Omental fat pad (tissue), 4 donors: ENCODE results near the gene PPP1R9A. TPM values are rescaled to one million over a fixed set of nuclear protein-coding genes. Genes with fewer than 3 reads are reported as not detected.

ENCODE experiments used
- ATAC-seq: fragments of 150-250 bp; one replicate; pipeline ENCODE4 v1.9.1; 2016; ENCODE audit warnings: mild to moderate bottlenecking, moderate library complexity; ENCODE audit not compliant: low FRiP score
- DNase-seq: peaks from one replicate; pipeline ENCODE4 v3.0.0-alpha.2; 2019; ENCODE audit warnings: low spot score
- CTCF ChIP-seq, 3 donors: fragments of 450-650 bp; IDR thresholded peaks; one replicate each; pipeline ENCODE4 v1.5.1; 2016 to 2017; ENCODE audit warnings: antibody characterized with exemption in 3 of 3, mild to moderate bottlenecking in 3 of 3, moderate library complexity in 2 of 3
- total RNA-seq, 4 donors: library from RNA; depleted of rRNA; stranded (reverse); fragments of >200 nt; gene quantifications; one replicate each; pipeline ENCODE4 v1.1.0, GENCODE V29; 2016

PPP1R9A gene
- total RNA-seq, 4 donors from 2014 or later, result 5.5 to 16.5 (median 9.6) TPM

GRCh38 chr7:94928168-94928707, 20.8 kb downstream of the PPP1R9A start:
- no peak for ATAC-seq
- DNase-seq, result no peak
- TF ChIP-seq CTCF (IDR thresholded peaks at IDR 0.05), result no peak

- no peak for TF ChIP-seq CTCF (IDR thresholded peaks at IDR 0.05)
- no peak for DNase-seq
- no peak for ATAC-seq
Observed at GRCh38 chr7:94933256-94933990, 26.0 kb downstream of the PPP1R9A start.

GRCh38 chr7:94939395-94939794, 32.0 kb downstream of the PPP1R9A start:
- TF ChIP-seq CTCF (IDR thresholded peaks at IDR 0.05), result no peak
- ATAC-seq, result no peak
- DNase-seq, result no peak

GRCh38 chr7:94940241-94940640, 32.8 kb downstream of the PPP1R9A start:
- no peak for TF ChIP-seq CTCF (IDR thresholded peaks at IDR 0.05)
- no peak for DNase-seq
- no peak for ATAC-seq

GRCh38 chr7:94941844-94942632, 34.6 kb downstream of the PPP1R9A start:
- ATAC-seq (no peak), DNase-seq (no peak)
- no peak for TF ChIP-seq CTCF (IDR thresholded peaks at IDR 0.05)

GRCh38 chr7:94943134-94943533, 35.7 kb downstream of the PPP1R9A start:
- ATAC-seq, result no peak
- DNase-seq, result no peak
- no peak for TF ChIP-seq CTCF (IDR thresholded peaks at IDR 0.05)
